ENCODE measurements around the gene GRPR.

Gene GRPR

GRCh38 chrX:16177260-16177659 is 53.9 kb downstream of the GRPR start:
- no peak for TF ChIP-seq FOXP2 (optimal IDR thresholded peaks at IDR 0.05; ENCODE audit: borderline replicate concordance, extremely low read depth, extremely low read length, insufficient read depth)
- no peak for TF ChIP-seq SIN3A (IDR thresholded peaks at IDR 0.05; ENCODE audit: borderline replicate concordance, insufficient read depth, low read length)
- TF ChIP-seq TAF1 (IDR thresholded peaks at IDR 0.05; ENCODE audit: borderline replicate concordance, insufficient read depth, low read length): no peak
- no peak for TF ChIP-seq REST (IDR thresholded peaks at IDR 0.05; ENCODE audit: insufficient read depth in 1 of 2, low read depth in 2 of 2, low read length in 2 of 2)
- no peak for TF ChIP-seq POLR2AphosphoS5 (IDR thresholded peaks at IDR 0.05; ENCODE audit: low read depth, low read length)

GRCh38 chrX:16185725-16186136 is 62.4 kb downstream of the GRPR start:
- TF ChIP-seq REST (IDR thresholded peaks at IDR 0.05; ENCODE audit: insufficient read depth in 1 of 2, low read depth in 2 of 2, low read length in 2 of 2) (no peak), SIN3A (IDR thresholded peaks at IDR 0.05; ENCODE audit: borderline replicate concordance, insufficient read depth, low read length) (no peak), TAF1 (IDR thresholded peaks at IDR 0.05; ENCODE audit: borderline replicate concordance, insufficient read depth, low read length) (no peak), POLR2AphosphoS5 (IDR thresholded peaks at IDR 0.05; ENCODE audit: low read depth, low read length) (no peak), FOXP2 (optimal IDR thresholded peaks at IDR 0.05; ENCODE audit: borderline replicate concordance, extremely low read depth, extremely low read length, insufficient read depth) (no peak)

- no peak for TF ChIP-seq FOXP2 (optimal IDR thresholded peaks at IDR 0.05; ENCODE audit: borderline replicate concordance, extremely low read depth, extremely low read length, insufficient read depth)
- TF ChIP-seq REST (IDR thresholded peaks at IDR 0.05; ENCODE audit: insufficient read depth in 1 of 2, low read depth in 2 of 2, low read length in 2 of 2): no peak
- TF ChIP-seq POLR2AphosphoS5 (IDR thresholded peaks at IDR 0.05; ENCODE audit: low read depth, low read length): no peak
- no peak for TF ChIP-seq SIN3A (IDR thresholded peaks at IDR 0.05; ENCODE audit: borderline replicate concordance, insufficient read depth, low read length)
- TF ChIP-seq TAF1 (IDR thresholded peaks at IDR 0.05; ENCODE audit: borderline replicate concordance, insufficient read depth, low read length): no peak
Observed at GRCh38 chrX:16186380-16187007, 63.1 kb downstream of the GRPR start.

- TF ChIP-seq SIN3A (IDR thresholded peaks at IDR 0.05; ENCODE audit: borderline replicate concordance, insufficient read depth, low read length) (no peak), REST (IDR thresholded peaks at IDR 0.05; ENCODE audit: insufficient read depth in 1 of 2, low read depth in 2 of 2, low read length in 2 of 2) (no peak), POLR2AphosphoS5 (IDR thresholded peaks at IDR 0.05; ENCODE audit: low read depth, low read length) (no peak), FOXP2 (optimal IDR thresholded peaks at IDR 0.05; ENCODE audit: borderline replicate concordance, extremely low read depth, extremely low read length, insufficient read depth) (no peak), TAF1 (IDR thresholded peaks at IDR 0.05; ENCODE audit: borderline replicate concordance, insufficient read depth, low read length) (no peak)
Observed at GRCh38 chrX:16187024-16187760, 63.8 kb downstream of the GRPR start.
